ENCODE results near the gene PFN3.

The PFN3 gene

GRCh38 chr5:177351392-177352329 is 48.8 kb downstream of the PFN3 start, which contains the start of gene LMAN2:
Gene LMAN2 (minus strand): TSS chr5:177351668. CDS start chr5:177351647, 21 bp downstream.
- intact Hi-C loops (cut with DNase I): loop anchor here (5.0 kb wide), 1 partner anchor 49 kb away; the partner anchor contains the start of genes PRELID1 and RAB24
- peak; percentile 91 to 99 (median 95) for DNase-seq

DNA sequence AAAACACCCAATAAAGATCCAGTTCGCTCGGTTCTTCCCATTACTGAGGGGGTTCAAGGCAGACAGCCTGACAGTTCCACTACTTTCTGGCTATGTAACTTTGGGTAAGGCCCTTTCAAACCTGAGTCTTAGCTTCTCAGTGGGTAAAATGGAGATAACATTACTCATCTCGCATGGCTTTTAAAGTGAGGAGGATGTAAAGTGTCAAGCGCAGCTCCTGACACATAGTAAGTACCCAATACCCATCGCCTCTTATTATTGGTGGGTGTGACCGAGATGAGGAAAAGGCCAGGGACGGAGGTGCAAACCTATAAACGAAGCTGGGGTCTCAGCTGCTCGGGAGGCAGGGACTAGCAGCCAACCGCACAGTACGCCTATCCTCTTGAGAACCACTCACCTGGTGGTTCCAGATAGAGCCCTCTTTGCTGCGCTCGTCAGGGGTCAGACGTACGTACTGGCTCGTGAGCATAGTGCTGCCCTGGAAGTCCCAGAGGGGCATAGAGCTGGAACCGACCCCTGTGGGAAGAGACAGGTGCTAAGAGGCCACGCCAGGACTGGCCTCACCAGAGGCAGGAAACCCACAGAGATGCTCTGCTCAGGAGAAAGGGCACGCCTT is 49.6 kb downstream of the PFN3 start:
- intact Hi-C loops (cut with DNase I): loop anchor here (5.0 kb wide), 1 partner anchor 49 kb away; the partner anchor contains the start of genes PRELID1 and RAB24
- peak in 2 of 10 donors; percentile 24 to 64 for DNase-seq
